CD4-positive, alpha-beta T cell (primary cell): ENCODE results near the gene GNAQ. TPM values are rescaled to one million over a fixed set of nuclear protein-coding genes. Genes with fewer than 3 reads are reported as not detected.
A peak's percentile ranks its signal among the peaks of the same experiment; 100 is the strongest.

Experiments used
- ATAC-seq: fragments of 200-7000 bp; cut with Tn5 transposase; one replicate; pipeline ENCODE4 v1.10.0; 2022; ENCODE audit warnings: mild to moderate bottlenecking; ENCODE audit not compliant: poor library complexity
- CTCF ChIA-PET: fragments of 350-600 bp; sonication (Branson Sonifier 250); formaldehyde crosslinking; loops from one replicate; lab custom pipeline; 2021; ENCODE audit warnings: antibody characterized with exemption, inconsistent platforms; lab: Charles Lee
- POLR2A ChIA-PET: fragments of 350-600 bp; sonication (Branson Sonifier 250); formaldehyde crosslinking; loops from one replicate; lab custom pipeline; 2021; ENCODE audit warnings: antibody characterized with exemption, inconsistent platforms; lab: Charles Lee
- DNase-seq, 14 experiments: peaks; one replicate each; pipeline ENCODE4 v3.0.0-alpha.2; 2013 to 2020; ENCODE audit warnings: mixed read lengths in 2 of 14
- H3K27ac ChIP-seq, 2 donors: one replicate each; pipeline versions ENCODE4 v1.5.1 to v1.7.0; 2013; ENCODE audit warnings: low read length in 2 of 2, low read depth in 1 of 2, mild to moderate bottlenecking in 1 of 2
- H3K27me3 ChIP-seq, 2 experiments: 1 replicate in 1 of 2; 2 replicates in 1 of 2; pipeline versions ENCODE4 v1.6.1 to v1.7.0; 2013; ENCODE audit warnings: low read length in 2 of 2, control low read depth in 1 of 2, mild to moderate bottlenecking in 1 of 2, moderate library complexity in 1 of 2; ENCODE audit not compliant: insufficient read depth in 2 of 2, control insufficient read depth in 1 of 2
- H3K36me3 ChIP-seq: one replicate; pipeline ENCODE4 v1.6.1; 2013; ENCODE audit warnings: low read length, control low read depth; ENCODE audit not compliant: insufficient read depth
- H3K4me1 ChIP-seq: one replicate; pipeline ENCODE4 v1.6.1; 2013; ENCODE audit warnings: low read length, control low read depth; ENCODE audit not compliant: insufficient read depth
- H3K4me3 ChIP-seq: one replicate; pipeline ENCODE4 v1.5.1; 2013; ENCODE audit warnings: mild to moderate bottlenecking, low read length, moderate library complexity
- H3K9me3 ChIP-seq, 2 experiments: 1 replicate in 1 of 2; 2 replicates in 1 of 2; pipeline versions ENCODE4 v1.6.1 to v1.7.0; 2013; ENCODE audit warnings: low read length in 2 of 2, mild to moderate bottlenecking in 2 of 2, control low read depth in 1 of 2, moderate library complexity in 1 of 2; ENCODE audit not compliant: control insufficient read depth in 1 of 2, insufficient read depth in 1 of 2
- H3K27ac Mint-ChIP-seq: one replicate; pipeline ENCODE4 v1.8.0; 2020; ENCODE audit warnings: mixed read lengths
- H3K27me3 Mint-ChIP-seq: one replicate; pipeline ENCODE4 v1.8.0; 2021; ENCODE audit warnings: mixed read lengths
- H3K36me3 Mint-ChIP-seq: one replicate; pipeline ENCODE4 v1.8.0; 2021; ENCODE audit warnings: low read depth, mixed read lengths
- H3K4me1 Mint-ChIP-seq: one replicate; pipeline ENCODE4 v1.8.0; 2021; ENCODE audit warnings: low read depth, mixed read lengths
- H3K4me3 Mint-ChIP-seq: one replicate; pipeline ENCODE4 v1.8.0; 2020; ENCODE audit warnings: mild to moderate bottlenecking, mixed read lengths
- H3K9me3 Mint-ChIP-seq: one replicate; pipeline ENCODE4 v1.8.0; 2020; ENCODE audit warnings: mixed read lengths
- intact Hi-C, 2 experiments: fragments of 100-400 bp; cut with DNase I in 1 of 2; cut with micrococcal nuclease in 1 of 2; formaldehyde crosslinking; loops; one replicate each; pipeline versions ENCODE4 v1.15.1 to v1.9.0; 2023 to 2025; cut with DNase I, micrococcal nuclease
- total RNA-seq, 174 experiments: library from RNA in 2 of 174; stranded (reverse) in 2 of 174; gene quantifications; one replicate each; pipeline ENCODE4 v1.2.3 and lab custom pipeline; 2021 to 2026
- TF ChIP-seq, protein P1 (sequence below): fragments of 200-600 bp; IDR thresholded peaks from one replicate; pipeline ENCODE4 v1.8.0; 2022; ENCODE audit warnings: antibody characterized with exemption, mild to moderate bottlenecking

Gene GNAQ
- total RNA-seq, 2 experiments from 2014 or later, result 55.5 to 55.9 TPM

GRCh38 chr9:77987880-77988525, 43.6 kb downstream of the GNAQ start:
- CTCF ChIA-PET, result no interaction called here

GRCh38 chr9:77987081-77987656, 44.4 kb downstream of the GNAQ start:
- Mint-ChIP-seq H3K4me3 (no peak overlapping the region), H3K27me3 (no peaks in the 10 kb centered on the region), H3K9me3 (no peaks in the 10 kb centered on the region), H3K4me1 (peaks cover 70% of the 10 kb centered on the region), H3K27ac (peak overlapping the region; percentile 28), H3K36me3 (peaks cover 9% of the 10 kb centered on the region)
- DNase-seq, result no peak
- H3K27ac ChIP-seq, result no peak overlapping the region
- ChIA-PET POLR2A (no interaction called here), CTCF (no interaction called here)
- H3K4me1 ChIP-seq, result peaks cover 15% of the 10 kb centered on the region
- H3K4me3 ChIP-seq, result no peak overlapping the region
- no peaks in the 10 kb centered on the region for H3K9me3 ChIP-seq
- no peaks in the 10 kb centered on the region for H3K36me3 ChIP-seq
- intact Hi-C loops, result loop anchor here in 1 of 2 experiments (5.0 kb wide), 1 partner anchor 35 kb away; no protein-coding TSS in a partner anchor
- no peak for ATAC-seq
- H3K27me3 ChIP-seq, result no peaks in the 10 kb centered on the region
- TF ChIP-seq, protein P1, sequence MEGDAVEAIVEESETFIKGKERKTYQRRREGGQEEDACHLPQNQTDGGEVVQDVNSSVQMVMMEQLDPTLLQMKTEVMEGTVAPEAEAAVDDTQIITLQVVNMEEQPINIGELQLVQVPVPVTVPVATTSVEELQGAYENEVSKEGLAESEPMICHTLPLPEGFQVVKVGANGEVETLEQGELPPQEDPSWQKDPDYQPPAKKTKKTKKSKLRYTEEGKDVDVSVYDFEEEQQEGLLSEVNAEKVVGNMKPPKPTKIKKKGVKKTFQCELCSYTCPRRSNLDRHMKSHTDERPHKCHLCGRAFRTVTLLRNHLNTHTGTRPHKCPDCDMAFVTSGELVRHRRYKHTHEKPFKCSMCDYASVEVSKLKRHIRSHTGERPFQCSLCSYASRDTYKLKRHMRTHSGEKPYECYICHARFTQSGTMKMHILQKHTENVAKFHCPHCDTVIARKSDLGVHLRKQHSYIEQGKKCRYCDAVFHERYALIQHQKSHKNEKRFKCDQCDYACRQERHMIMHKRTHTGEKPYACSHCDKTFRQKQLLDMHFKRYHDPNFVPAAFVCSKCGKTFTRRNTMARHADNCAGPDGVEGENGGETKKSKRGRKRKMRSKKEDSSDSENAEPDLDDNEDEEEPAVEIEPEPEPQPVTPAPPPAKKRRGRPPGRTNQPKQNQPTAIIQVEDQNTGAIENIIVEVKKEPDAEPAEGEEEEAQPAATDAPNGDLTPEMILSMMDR, result no peak

More at GRCh38 chr9:77987880-77988525, 43.6 kb downstream of the GNAQ start:
- Mint-ChIP-seq H3K27ac (peak overlapping the region; percentile 28), H3K27me3 (no peaks in the 10 kb centered on the region), H3K4me1 (peaks cover 62% of the 10 kb centered on the region), H3K36me3 (peaks cover 9% of the 10 kb centered on the region), H3K9me3 (no peaks in the 10 kb centered on the region), H3K4me3 (no peak overlapping the region)
- intact Hi-C loops, result loop anchor here in 1 of 2 experiments (5.0 kb wide), 1 partner anchor 34 kb away; no protein-coding TSS in a partner anchor
- H3K27ac ChIP-seq, result no peak overlapping the region
- no peak overlapping the region for H3K4me3 ChIP-seq
- TF ChIP-seq, protein P1, result no peak
- H3K36me3 ChIP-seq, result no peaks in the 10 kb centered on the region
- ATAC-seq, result no peak
- H3K27me3 ChIP-seq, result no peaks in the 10 kb centered on the region
- H3K4me1 ChIP-seq, result peaks cover 10% of the 10 kb centered on the region
- POLR2A ChIA-PET, result no interaction called here
- no peaks in the 10 kb centered on the region for H3K9me3 ChIP-seq
- no peak for DNase-seq

DNA sequence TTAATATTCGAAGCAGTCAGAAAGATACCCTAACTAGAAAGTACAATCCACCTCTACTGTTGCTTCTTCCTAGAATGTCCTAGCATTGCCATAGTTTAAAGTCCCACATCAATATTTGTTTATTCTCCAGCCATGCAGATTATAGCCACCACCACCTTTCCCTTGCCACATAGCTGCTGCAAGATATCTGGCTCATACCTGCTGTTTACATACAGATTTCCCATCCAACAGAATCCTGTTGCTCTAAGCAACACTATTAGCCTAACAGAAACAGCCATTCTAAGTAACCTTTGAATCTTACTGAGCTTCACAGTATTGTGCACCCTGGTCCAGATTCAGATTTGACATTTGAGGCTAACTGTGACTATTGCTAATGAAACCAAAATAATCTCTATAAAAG, 45.6 kb downstream of the GNAQ start:
- ATAC-seq, result no peak
- peaks cover 26% of the 10 kb centered on the region for H3K4me1 ChIP-seq
- ChIA-PET CTCF (interaction anchor here (1.3 kb wide), 1 partner anchor 49 kb away, joined by 4 read pairs; no protein-coding TSS in a partner anchor), POLR2A (no interaction called here)
- H3K27ac ChIP-seq, result no peak overlapping the region
- intact Hi-C loops, result loop anchor here in 1 of 2 experiments (5.0 kb wide), 1 partner anchor 36 kb away; no protein-coding TSS in a partner anchor
- H3K36me3 Mint-ChIP-seq, result peaks cover 1% of the 10 kb centered on the region
- peaks cover 71% of the 10 kb centered on the region for H3K4me1 Mint-ChIP-seq
- H3K9me3 ChIP-seq, result no peaks in the 10 kb centered on the region
- TF ChIP-seq, protein P1, result no peak
- DNase-seq, result no peak
- peak overlapping the region; percentile 1 for H3K4me3 Mint-ChIP-seq
- no peaks in the 10 kb centered on the region for H3K27me3 Mint-ChIP-seq
- H3K9me3 Mint-ChIP-seq, result no peaks in the 10 kb centered on the region
- no peaks in the 10 kb centered on the region for H3K27me3 ChIP-seq
- no peaks in the 10 kb centered on the region for H3K36me3 ChIP-seq
- H3K27ac Mint-ChIP-seq, result peak overlapping the region; percentile 58
- H3K4me3 ChIP-seq, result no peak overlapping the region
